H7 (cell line): ENCODE measurements around the gene C5AR1. TPM values are rescaled to one million over a fixed set of nuclear protein-coding genes. Genes with fewer than 3 reads are reported as not detected.
"Not testable (repeated sequence)": the region's sequence is repeated elsewhere in the genome, so short reads cannot be mapped to it uniquely, and the experiment has no call there.

Source experiments
- DNase-seq: peaks from one replicate; pipeline ENCODE4 v3.0.0; 2012
- H3K27me3 ChIP-seq: 2 replicates; pipeline ENCODE4 v1.6.0; 2011; ENCODE audit warnings: mild to moderate bottlenecking, low read length; ENCODE audit not compliant: control insufficient read depth, insufficient read depth
- H3K36me3 ChIP-seq: replicated peaks from 2 replicates; pipeline ENCODE4 v1.5.1; 2011; ENCODE audit warnings: low read length; ENCODE audit not compliant: control insufficient read depth, insufficient read depth
- H3K4me3 ChIP-seq: 2 replicates; pipeline ENCODE4 v1.5.1; 2011; ENCODE audit warnings: low read depth, mild to moderate bottlenecking, control low read depth, low read length, moderate library complexity; ENCODE audit not compliant: insufficient read depth
- total RNA-seq: library from RNA; depleted of rRNA; stranded (reverse); fragments of >200 nt; shearing (Covaris generic); gene quantifications from 2 replicates; pipeline ENCODE4 v1.2.3, GENCODE V29; 2014; rRNA removed

C5AR1 gene
- total RNA-seq, 1 experiment from 2014 or later, result 0.17 TPM

- H3K36me3 ChIP-seq, result peaks cover 54% of the 10 kb centered on the region
- no peaks in the 10 kb centered on the region for H3K27me3 ChIP-seq
- no peak overlapping the region for H3K4me3 ChIP-seq
- peak; percentile 78 for DNase-seq
Measured at GRCh38 chr19:47357788-47358680, 48.4 kb downstream of the C5AR1 start.

- Histone ChIP-seq H3K27me3 (no peaks in the 10 kb centered on the region), H3K36me3 (peaks cover 52% of the 10 kb centered on the region), H3K4me3 (no peak overlapping the region)
- DNase-seq, result no peak
Measured at GRCh38 chr19:47358936-47359335, 49.3 kb downstream of the C5AR1 start.

GRCh38 chr19:47362321-47362720, 52.7 kb downstream of the C5AR1 start:
- Histone ChIP-seq H3K36me3 (peaks cover 49% of the 10 kb centered on the region), H3K27me3 (no peaks in the 10 kb centered on the region), H3K4me3 (no peak overlapping the region)
- no peak for DNase-seq

GRCh38 chr19:47363758-47364531, 54.3 kb downstream of the C5AR1 start:
- peak; percentile 63 for DNase-seq
- Histone ChIP-seq H3K4me3 (no peak overlapping the region), H3K36me3 (peaks cover 44% of the 10 kb centered on the region), H3K27me3 (no peaks in the 10 kb centered on the region)

GRCh38 chr19:47365455-47365854, 55.8 kb downstream of the C5AR1 start:
- H3K36me3 ChIP-seq, result peaks cover 47% of the 10 kb centered on the region
- not testable (repeated sequence) for DNase-seq, H3K27me3 ChIP-seq, H3K4me3 ChIP-seq

GRCh38 chr19:47370045-47370611, 60.5 kb downstream of the C5AR1 start:
- no peak overlapping the region for H3K4me3 ChIP-seq
- DNase-seq, result no peak
- peaks cover 44% of the 10 kb centered on the region for H3K36me3 ChIP-seq
- H3K27me3 ChIP-seq, result no peaks in the 10 kb centered on the region

GRCh38 chr19:47371261-47371660, 61.6 kb downstream of the C5AR1 start:
- Histone ChIP-seq H3K27me3 (no peaks in the 10 kb centered on the region), H3K36me3 (peaks cover 49% of the 10 kb centered on the region), H3K4me3 (no peak overlapping the region)
- no peak for DNase-seq

Other genes with a start within 250 kb of the C5AR1 start
- 13.4 and 14.5 TPM in 2 replicates for gene ZC3H4, start 196.1 kb upstream of the C5AR1 start, total RNA-seq
- gene SAE1, start 179.0 kb upstream of the C5AR1 start, total RNA-seq, result 271 and 298 TPM in 2 replicates
- gene BBC3, start 78.7 kb upstream of the C5AR1 start, total RNA-seq, result 13.4 and 20.7 TPM in 2 replicates
- 10.9 and 14.0 TPM in 2 replicates for gene CCDC9, start 53.3 kb upstream of the C5AR1 start, total RNA-seq
- gene INAFM1, start 35.0 kb upstream of the C5AR1 start, total RNA-seq, result 2.0 and 2.9 TPM in 2 replicates
- gene C5AR2, start 22.3 kb downstream of the C5AR1 start, total RNA-seq, result 0.03 TPM in 1 of 2 replicates, not detected in the other
- 34.6 and 40.0 TPM in 2 replicates for gene DHX34, start 39.5 kb downstream of the C5AR1 start, total RNA-seq
- gene MEIS3, start 109.7 kb downstream of the C5AR1 start, total RNA-seq, result 87.0 and 134 TPM in 2 replicates
- 6.7 and 10.3 TPM in 2 replicates for gene SLC8A2, start 162.0 kb downstream of the C5AR1 start, total RNA-seq
- gene KPTN, start 174.4 kb downstream of the C5AR1 start, total RNA-seq, result 9.9 and 10.5 TPM in 2 replicates
- 82.1 and 98.3 TPM in 2 replicates for gene NAPA, start 205.2 kb downstream of the C5AR1 start, total RNA-seq